ENCODE results near the gene RTP2.
"Not testable (repeated sequence)": the region's sequence is repeated elsewhere in the genome, so short reads cannot be mapped to it uniquely, and the experiment has no call there.

The RTP2 gene

DNA sequence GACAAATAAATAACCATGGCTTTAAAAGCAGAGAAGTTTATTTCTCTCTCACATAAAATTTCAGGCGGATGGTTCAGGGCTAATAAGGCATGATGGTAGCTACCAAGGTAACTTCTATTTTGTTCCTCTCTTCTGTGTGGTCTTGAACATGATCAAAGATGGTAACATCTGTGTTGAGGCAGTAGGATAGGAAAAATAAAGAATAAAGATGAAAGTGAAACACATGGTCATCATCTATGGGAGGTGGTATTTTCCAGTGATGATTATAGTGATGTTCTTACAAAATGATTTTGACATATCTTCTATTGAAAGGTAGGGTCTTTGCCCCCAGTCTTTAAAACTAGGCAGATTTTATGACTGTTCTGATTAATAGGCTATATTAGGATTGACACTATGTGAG is 17.9 kb downstream of the RTP2 start:
- no peak overlapping the region for H3K4me3 ChIP-seq (ENCODE audit: low read length)
- TF ChIP-seq, protein P1, sequence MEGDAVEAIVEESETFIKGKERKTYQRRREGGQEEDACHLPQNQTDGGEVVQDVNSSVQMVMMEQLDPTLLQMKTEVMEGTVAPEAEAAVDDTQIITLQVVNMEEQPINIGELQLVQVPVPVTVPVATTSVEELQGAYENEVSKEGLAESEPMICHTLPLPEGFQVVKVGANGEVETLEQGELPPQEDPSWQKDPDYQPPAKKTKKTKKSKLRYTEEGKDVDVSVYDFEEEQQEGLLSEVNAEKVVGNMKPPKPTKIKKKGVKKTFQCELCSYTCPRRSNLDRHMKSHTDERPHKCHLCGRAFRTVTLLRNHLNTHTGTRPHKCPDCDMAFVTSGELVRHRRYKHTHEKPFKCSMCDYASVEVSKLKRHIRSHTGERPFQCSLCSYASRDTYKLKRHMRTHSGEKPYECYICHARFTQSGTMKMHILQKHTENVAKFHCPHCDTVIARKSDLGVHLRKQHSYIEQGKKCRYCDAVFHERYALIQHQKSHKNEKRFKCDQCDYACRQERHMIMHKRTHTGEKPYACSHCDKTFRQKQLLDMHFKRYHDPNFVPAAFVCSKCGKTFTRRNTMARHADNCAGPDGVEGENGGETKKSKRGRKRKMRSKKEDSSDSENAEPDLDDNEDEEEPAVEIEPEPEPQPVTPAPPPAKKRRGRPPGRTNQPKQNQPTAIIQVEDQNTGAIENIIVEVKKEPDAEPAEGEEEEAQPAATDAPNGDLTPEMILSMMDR (conservative IDR thresholded peaks at IDR 0.05; ENCODE audit: low read length): no peak
- no peak for DNase-seq (ENCODE audit: low read depth)

DNA sequence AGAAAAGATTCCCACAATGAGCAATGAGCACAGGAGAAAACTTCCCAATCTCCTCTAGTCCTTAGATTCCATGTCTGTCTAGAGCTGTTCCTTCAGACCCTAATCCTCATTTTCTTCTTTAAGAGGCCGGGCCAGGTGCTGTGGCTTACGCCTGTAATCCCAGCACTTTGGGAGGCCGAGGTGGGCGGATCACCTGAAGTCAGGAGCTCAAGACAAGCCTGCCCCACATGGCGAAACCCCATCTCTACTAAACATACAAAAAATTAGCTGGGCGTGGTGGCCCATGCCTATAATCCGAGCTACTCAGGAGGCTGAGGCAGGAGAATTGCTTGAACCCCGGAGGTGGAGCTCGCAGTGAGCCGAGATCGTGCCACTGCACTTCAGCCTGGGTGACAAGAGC is 20.6 kb downstream of the RTP2 start:
- not testable (repeated sequence) for DNase-seq (ENCODE audit: low read depth)

DNA sequence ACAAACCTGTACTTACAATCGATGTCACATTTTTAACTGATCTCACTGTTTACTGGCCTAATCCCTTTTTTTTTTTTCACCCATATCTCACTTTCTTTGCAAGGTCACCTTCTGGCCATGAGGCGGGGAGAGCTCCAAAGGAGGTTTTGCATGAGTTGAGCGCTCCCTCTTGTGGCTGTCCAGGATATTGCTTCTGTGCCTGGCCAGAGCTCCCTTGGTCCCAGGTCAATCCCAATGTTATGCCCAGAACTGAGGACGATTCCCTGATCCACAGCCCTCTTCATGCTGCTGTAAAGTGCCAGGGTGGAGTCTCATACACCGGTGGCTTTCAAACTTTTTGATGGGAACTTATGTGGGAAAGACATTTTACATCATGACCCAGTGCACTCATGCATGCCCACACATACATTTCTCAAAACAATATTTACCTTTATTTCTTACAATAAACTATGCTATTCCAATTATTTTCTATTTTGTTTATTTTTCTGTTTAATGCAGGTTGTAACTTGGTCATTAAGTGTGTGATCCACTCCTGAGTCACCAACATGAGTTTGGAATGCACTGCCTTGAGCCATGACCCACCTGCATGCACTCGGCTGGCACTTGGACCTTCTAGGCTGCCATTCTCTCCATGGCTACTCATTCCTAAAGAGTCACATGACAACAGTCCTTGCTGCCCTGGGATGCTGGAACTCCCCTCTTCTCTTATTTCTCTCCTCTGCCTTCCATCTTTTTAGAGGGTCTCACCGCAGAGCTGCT is 22.5 kb downstream of the RTP2 start:
- peak; percentile 77 for DNase-seq (ENCODE audit: low read depth)
- TF ChIP-seq, protein P1 (conservative IDR thresholded peaks at IDR 0.05; ENCODE audit: low read length): peak; percentile 99
- no peak overlapping the region for H3K4me3 ChIP-seq (ENCODE audit: low read length)

More for the DNA sequence above, 20.6 kb downstream of the RTP2 start:
- H3K4me3 ChIP-seq (ENCODE audit: low read length): not testable (repeated sequence)

DNA sequence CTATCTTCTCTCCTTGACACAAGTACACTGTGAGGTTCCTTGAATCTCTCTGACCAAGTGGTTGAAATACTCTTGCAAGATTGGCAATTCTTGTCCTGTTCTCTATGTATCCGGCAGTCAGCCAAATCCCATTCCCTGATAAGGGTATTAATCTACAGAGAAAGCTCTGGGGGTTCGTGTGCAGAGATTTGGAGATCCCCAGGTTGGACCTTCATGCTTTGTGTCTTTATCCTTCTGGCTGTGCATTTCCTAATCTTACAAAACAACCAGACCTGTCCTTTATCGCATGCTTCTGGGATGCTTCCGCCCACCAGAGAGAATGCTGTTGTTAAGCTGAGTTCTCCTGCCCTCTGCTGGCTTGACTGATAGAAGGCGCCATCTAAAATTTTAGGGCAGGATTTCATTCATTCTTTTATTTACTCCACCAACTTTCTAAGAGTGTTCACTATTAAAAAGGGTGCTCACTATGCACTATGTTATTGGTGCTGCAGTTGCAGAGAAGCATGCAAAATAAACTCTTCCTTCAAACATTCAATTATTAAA is 23.6 kb downstream of the RTP2 start:
- peak; percentile 75 for DNase-seq (ENCODE audit: low read depth)
- H3K4me3 ChIP-seq (ENCODE audit: low read length): no peak overlapping the region
- TF ChIP-seq, protein P1 (conservative IDR thresholded peaks at IDR 0.05; ENCODE audit: low read length): peak; percentile 89

DNA sequence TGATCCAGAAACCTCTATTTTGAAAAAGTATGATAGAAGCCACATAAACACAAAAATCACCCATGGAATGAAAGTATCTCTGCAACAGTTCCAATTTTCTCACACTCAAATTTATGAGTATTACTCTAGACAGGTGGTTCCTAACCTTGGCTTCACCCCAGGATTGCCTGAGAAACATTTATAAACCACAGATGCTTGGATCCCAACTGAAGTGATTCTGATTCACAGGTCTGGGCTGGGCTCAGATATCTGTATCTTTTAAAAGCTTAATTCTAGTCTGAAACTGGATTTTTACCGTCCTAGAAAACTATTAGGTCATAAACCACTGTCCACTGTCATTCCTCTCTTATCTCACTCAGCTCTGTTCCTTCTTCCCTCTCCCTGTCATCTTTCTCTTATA is 24.8 kb downstream of the RTP2 start:
- no peak overlapping the region for H3K4me3 ChIP-seq (ENCODE audit: low read length)
- DNase-seq (ENCODE audit: low read depth): peak; percentile 48
- TF ChIP-seq, protein P1 (conservative IDR thresholded peaks at IDR 0.05; ENCODE audit: low read length): no peak

DNA sequence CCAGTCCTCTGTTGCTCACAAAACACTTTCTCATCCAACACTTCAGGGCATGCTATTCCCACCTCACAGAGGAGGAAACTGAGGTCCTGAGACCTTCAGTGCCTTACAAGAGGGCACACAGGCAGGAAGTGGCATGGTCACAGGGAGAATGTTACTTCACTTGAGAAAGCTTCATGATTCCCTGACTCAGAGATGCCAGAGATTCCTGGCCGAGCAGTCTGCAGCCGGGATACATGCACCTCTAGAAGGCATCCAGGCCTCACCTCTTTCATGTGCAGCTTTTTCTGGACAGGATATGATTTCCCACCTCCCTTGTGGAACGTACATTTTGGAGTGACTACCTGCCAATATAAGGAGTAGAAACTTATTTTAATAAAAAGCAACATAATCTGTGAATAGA is 29.3 kb downstream of the RTP2 start:
- TF ChIP-seq, protein P1 (conservative IDR thresholded peaks at IDR 0.05; ENCODE audit: low read length): no peak
- DNase-seq (ENCODE audit: low read depth): peak; percentile 27
- H3K4me3 ChIP-seq (ENCODE audit: low read length): no peak overlapping the region

DNA sequence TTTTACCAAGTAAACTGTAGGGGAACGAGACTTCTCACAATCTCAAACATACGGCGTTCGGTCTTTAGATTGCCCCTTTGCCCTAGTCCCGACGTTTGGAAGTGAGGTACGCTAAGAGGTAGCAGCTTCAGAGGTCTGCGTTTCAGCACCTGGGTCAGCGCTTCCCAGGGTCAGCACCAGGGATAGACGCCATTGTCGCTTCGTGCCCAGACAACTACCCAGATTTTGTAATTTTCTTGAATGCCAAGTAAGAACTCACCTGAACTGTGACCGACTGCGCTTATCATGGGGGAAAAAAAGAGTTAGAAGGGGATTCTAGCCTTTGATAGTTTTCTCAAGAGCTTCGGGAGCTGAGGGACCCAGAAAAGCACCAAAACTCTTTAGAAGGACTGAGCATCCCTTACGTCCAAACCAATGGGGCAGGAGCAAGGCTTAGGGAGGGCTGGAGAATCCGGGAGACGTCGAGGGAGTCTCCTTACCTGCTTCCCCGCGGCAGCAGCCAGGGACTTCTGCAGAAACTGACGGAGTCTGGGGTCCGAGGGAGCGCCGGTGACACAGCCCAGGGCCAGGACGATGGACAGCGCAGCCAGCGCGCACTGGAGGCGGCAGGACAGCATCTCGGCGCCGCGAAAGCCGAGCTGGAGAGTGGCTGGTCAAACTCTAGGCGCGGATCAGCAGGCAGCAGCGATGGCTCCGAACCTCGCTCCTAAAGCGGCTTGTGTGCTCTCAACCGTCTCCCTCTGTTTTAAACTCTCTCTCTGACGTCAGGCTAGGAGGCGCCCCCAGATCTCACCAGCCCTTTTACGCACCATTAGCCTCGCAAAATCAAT is 32.5 kb downstream of the RTP2 start, which contains the start of gene SST:
SST (minus strand) TSS at position 720 of the 830 bp plus-strand sequence; CDS start at position 617, 103 bp downstream.
- DNase-seq (ENCODE audit: low read depth): peak; percentile 37
- TF ChIP-seq, protein P1 (conservative IDR thresholded peaks at IDR 0.05; ENCODE audit: low read length): no peak
- H3K4me3 ChIP-seq (ENCODE audit: low read length): no peak within 1 kb of the TSS

All from AG10803 (cell line).